Ovary (tissue), 3 donors: ENCODE measurements around the gene SYNPO2.

ENCODE experiments used
- CTCF ChIP-seq, 3 donors: fragments of 450-650 bp in 2 of 3; fragments of 200-600 bp in 1 of 3; IDR thresholded peaks; one replicate each; pipeline versions ENCODE4 v1.5.1 to v1.8.0; 2016 to 2022; ENCODE audit warnings: antibody characterized with exemption in 3 of 3, mild to moderate bottlenecking in 1 of 3
- POLR2A ChIP-seq: fragments of 450-650 bp; IDR thresholded peaks from one replicate; pipeline ENCODE4 v1.6.1; 2017; ENCODE audit warnings: antibody characterized with exemption, mild to moderate bottlenecking, moderate library complexity
- donor health status: DM: no; HTN: no; CAD: no.

GRCh38 chr4:118842055-118842454 lies 46.6 kb upstream of the SYNPO2 start:
- TF ChIP-seq POLR2A, result no peak
- TF ChIP-seq CTCF (IDR thresholded peaks at IDR 0.05), result no peak
